ENCODE data around the gene MIB1.
A peak's percentile ranks its signal among the peaks of the same experiment; 100 is the strongest.
"Not testable (repeated sequence)": the region's sequence is repeated elsewhere in the genome, so short reads cannot be mapped to it uniquely, and the experiment has no call there.

The MIB1 gene

DNA sequence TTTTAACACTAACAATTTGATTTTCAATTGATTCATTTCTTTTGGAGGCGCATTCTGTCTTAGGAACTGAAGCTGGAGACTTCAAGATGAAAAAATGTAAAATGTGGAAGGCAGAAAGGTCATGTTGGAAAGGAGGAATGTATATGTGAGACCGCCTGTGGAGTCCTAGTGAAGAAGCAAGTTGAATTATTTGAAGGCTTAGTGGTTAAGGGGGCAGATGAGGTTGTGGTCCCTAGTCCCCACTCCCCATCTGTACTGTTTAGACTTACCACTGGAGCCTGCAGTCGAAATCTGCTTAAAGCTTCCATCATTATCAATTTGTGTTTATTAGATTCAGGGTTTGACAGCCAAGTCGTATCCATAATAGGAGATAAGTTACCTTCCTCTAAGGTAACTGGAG lies 15.4 kb upstream of the MIB1 start:
- Histone ChIP-seq H3K27me3 (ENCODE audit: control insufficient read depth in 1 of 2, insufficient read depth in 2 of 2, low read length in 2 of 2) (no peaks in the 10 kb centered on the region), H3K4me1 (ENCODE audit: insufficient read depth, low read length) (no peaks in the 10 kb centered on the region), H3K4me3 (ENCODE audit: low read depth in 1 of 2, low read length in 2 of 2) (no peak overlapping the region), H3K27ac (ENCODE audit: low read depth, low read length) (no peak overlapping the region), H3K9me3 (ENCODE audit: low read length) (no peaks in the 10 kb centered on the region), H3K36me3 (ENCODE audit: insufficient read depth, low read length) (no peaks in the 10 kb centered on the region), H3K9ac (ENCODE audit: low read length) (no peak overlapping the region)

DNA sequence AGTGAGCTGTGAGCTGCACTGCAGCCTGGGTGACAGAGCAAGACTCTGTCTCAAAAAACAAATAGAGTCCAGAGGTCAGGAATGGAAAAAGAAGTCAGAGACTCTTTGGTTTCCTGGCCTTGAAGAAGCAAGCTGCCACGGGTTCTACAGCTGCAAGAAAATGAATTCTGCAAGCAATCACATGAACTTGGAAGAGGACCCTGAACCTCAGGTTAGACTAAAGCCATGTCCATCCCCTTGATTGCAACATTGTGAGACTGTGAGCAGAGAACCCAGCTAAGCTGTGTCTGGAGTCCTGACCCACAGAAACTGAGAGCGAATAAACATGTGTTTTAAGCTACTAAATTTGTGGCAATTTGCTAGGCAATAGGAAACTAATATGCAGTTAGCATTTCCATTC lies 12.9 kb upstream of the MIB1 start:
- Histone ChIP-seq H3K27me3 (ENCODE audit: control insufficient read depth in 1 of 2, insufficient read depth in 2 of 2, low read length in 2 of 2) (no peaks in the 10 kb centered on the region), H3K9ac (ENCODE audit: low read length) (no peak overlapping the region), H3K4me1 (ENCODE audit: insufficient read depth, low read length) (no peaks in the 10 kb centered on the region), H3K9me3 (ENCODE audit: low read length) (no peaks in the 10 kb centered on the region), H3K36me3 (ENCODE audit: insufficient read depth, low read length) (no peaks in the 10 kb centered on the region), H3K27ac (ENCODE audit: low read depth, low read length) (no peak overlapping the region), H3K4me3 (ENCODE audit: low read depth in 1 of 2, low read length in 2 of 2) (no peak overlapping the region)

DNA sequence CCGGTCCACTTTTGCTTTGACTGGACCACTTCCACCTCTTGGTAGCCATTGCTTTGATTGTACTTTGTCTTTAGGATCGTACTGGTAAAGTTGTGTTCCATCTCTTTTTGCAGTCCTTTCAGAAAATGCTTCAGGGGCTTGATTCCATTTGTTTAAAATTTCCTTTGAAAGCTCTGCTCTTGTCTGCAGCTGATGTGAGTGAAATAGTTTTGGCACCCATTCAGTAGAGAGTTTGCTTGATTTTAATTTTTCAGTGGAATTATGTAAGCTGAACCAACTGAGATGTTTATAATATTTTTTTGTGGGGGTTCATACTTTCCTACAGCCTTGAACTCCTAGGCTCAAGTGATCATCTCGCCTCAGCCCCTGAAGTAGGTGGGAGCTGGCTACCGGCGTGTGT lies 7.6 kb upstream of the MIB1 start:
- Histone ChIP-seq H3K9me3 (ENCODE audit: low read length) (no peaks in the 10 kb centered on the region), H3K27me3 (ENCODE audit: control insufficient read depth in 1 of 2, insufficient read depth in 2 of 2, low read length in 2 of 2) (no peaks in the 10 kb centered on the region), H3K9ac (ENCODE audit: low read length) (no peak overlapping the region), H3K36me3 (ENCODE audit: insufficient read depth, low read length) (no peaks in the 10 kb centered on the region), H3K27ac (ENCODE audit: low read depth, low read length) (no peak overlapping the region), H3K4me3 (ENCODE audit: low read depth in 1 of 2, low read length in 2 of 2) (no peak overlapping the region), H3K4me1 (ENCODE audit: insufficient read depth, low read length) (no peaks in the 10 kb centered on the region)

DNA sequence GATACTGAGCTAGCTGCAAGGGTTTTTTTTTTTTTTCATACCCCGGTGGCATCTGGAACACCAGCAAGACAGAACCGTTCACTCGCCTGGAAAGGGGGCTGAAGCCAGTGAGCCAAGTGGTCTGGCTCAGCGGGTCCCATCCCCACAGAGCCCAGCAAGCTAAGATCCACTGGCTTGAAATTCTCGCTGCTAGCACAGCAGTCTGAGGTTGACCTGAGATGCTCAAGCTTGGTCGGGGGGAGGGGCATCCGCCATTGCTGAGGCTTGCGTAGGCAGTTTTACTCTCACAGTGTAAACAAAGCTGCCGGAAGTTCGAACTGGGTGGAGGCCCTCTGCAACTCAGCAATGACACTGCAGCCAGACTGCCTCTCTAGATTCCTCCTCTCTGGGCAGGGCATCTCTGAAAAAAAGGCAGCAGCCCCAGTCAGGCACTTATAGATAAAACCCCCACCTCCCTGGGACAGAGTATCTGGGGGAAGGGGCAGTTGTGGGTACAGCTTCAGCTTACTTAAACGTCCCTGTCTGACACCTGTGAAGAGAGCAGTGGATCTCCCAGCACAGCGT lies 5.1 kb upstream of the MIB1 start:
- H3K4me3 ChIP-seq (ENCODE audit: low read depth in 1 of 2, low read length in 2 of 2) = no peak overlapping the region
- H3K27ac ChIP-seq (ENCODE audit: low read depth, low read length) = no peak overlapping the region
- no peaks in the 10 kb centered on the region for H3K4me1 ChIP-seq (ENCODE audit: insufficient read depth, low read length)
- no peak overlapping the region for H3K9ac ChIP-seq (ENCODE audit: low read length)
- H3K9me3 ChIP-seq (ENCODE audit: low read length) = no peaks in the 10 kb centered on the region
- no peaks in the 10 kb centered on the region for H3K36me3 ChIP-seq (ENCODE audit: insufficient read depth, low read length)
- H3K27me3 ChIP-seq (ENCODE audit: control insufficient read depth in 1 of 2, insufficient read depth in 2 of 2, low read length in 2 of 2) = no peaks in the 10 kb centered on the region

DNA sequence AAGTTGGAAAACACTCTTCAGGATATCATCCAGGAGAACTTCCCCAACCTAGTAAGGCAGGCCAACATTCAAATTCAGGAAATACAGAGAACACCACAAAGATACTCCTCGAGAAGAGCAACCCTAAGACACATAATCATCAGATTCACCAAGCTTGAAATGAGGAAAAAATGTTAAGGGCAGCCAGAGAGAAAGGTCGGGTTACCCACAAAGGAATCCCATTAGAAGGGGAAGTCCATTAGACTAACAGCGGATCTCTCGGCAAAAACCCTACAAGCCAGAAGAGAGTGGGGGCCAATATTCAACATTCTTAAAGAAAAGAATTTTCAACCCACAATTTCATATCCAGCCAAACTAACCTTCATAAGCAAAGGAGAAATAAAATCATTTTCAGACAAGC lies 3.7 kb upstream of the MIB1 start:
- H3K36me3 ChIP-seq (ENCODE audit: insufficient read depth, low read length); H3K9me3 ChIP-seq (ENCODE audit: low read length); H3K4me1 ChIP-seq (ENCODE audit: insufficient read depth, low read length): not testable (repeated sequence)

DNA sequence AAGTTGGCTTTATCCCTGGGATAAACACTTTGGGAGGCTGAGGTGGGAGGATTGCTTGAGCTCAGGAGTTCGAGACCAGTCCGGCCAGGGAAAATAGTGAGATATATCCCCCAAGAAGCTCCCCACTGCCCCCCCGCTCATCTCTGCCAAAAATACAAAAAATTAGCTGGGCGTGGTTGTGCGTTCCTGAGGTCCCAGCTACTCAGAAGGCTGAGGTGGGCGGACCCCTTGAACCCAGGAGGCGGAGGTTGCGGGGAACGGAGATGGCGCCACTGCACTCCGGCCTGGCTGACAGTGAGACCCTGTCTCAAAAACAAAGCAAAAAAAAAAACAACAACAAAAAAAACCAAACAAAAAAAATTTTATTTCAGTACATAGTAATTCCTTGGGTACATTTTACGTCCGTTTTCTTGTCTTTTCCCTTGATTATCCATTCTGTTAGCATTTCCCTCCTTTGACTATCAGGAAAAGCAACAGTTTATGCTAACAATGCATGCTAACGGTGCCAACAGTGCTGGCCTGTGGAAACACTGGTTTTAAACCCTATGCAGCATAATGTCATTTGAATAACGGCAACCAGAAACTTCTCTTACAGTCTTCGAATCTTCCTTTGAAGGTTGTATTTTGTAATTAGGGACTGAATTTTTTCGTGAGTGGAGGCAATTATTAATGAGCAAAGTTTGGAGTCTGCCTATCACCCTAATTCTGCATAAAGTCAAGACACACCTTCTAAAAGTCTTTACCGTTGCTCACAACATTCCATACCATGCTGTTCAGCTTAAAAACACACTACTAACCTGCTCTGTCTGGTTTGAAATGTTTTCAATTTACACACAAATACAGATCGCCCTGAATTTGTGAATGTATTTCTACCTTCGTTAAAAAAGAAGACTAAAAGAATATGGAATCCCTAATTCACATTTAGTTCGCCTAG lies 721 bp upstream of the MIB1 start:
- H3K9ac ChIP-seq (ENCODE audit: low read length) = peak overlapping the region; percentile 4
- peak overlapping the region; percentile 33 to 91 for H3K4me3 ChIP-seq (ENCODE audit: low read depth in 1 of 2, low read length in 2 of 2)
- H3K9me3 ChIP-seq (ENCODE audit: low read length) = no peaks in the 10 kb centered on the region
- peak overlapping the region; percentile 57 for H3K27ac ChIP-seq (ENCODE audit: low read depth, low read length)
- peaks cover 12% of the 10 kb centered on the region for H3K4me1 ChIP-seq (ENCODE audit: insufficient read depth, low read length)
- H3K36me3 ChIP-seq (ENCODE audit: insufficient read depth, low read length) = no peaks in the 10 kb centered on the region
- H3K27me3 ChIP-seq (ENCODE audit: control insufficient read depth in 1 of 2, insufficient read depth in 2 of 2, low read length in 2 of 2) = no peaks in the 10 kb centered on the region

More for the DNA sequence above, 3.7 kb upstream of the MIB1 start:
- H3K9ac ChIP-seq (ENCODE audit: low read length); H3K4me3 ChIP-seq (ENCODE audit: low read depth in 1 of 2, low read length in 2 of 2); H3K27ac ChIP-seq (ENCODE audit: low read depth, low read length); H3K27me3 ChIP-seq (ENCODE audit: control insufficient read depth in 1 of 2, insufficient read depth in 2 of 2, low read length in 2 of 2): not testable (repeated sequence)

DNA sequence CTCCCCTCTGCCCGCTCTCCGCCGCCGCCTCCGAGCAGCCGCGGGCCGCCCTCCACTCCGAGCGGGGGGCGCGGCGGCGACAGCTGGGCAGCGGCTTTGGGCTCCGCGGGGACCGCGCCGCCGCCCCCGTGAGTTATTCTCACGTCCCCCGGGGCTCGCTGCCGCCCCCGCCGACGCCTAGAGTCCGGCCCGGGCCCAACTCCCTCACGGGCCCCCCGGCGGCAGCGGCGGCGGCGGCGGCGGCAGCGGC lies 645 bp downstream of the MIB1 start:
- H3K9ac ChIP-seq (ENCODE audit: low read length) = no peak overlapping the region
- no peaks in the 10 kb centered on the region for H3K36me3 ChIP-seq (ENCODE audit: insufficient read depth, low read length)
- H3K4me1 ChIP-seq (ENCODE audit: insufficient read depth, low read length) = peaks cover 12% of the 10 kb centered on the region
- no peaks in the 10 kb centered on the region for H3K9me3 ChIP-seq (ENCODE audit: low read length)
- peak overlapping the region; percentile 75 to 91 for H3K4me3 ChIP-seq (ENCODE audit: low read depth in 1 of 2, low read length in 2 of 2)
- peak overlapping the region; percentile 98 for H3K27ac ChIP-seq (ENCODE audit: low read depth, low read length)
- H3K27me3 ChIP-seq (ENCODE audit: control insufficient read depth in 1 of 2, insufficient read depth in 2 of 2, low read length in 2 of 2) = no peaks in the 10 kb centered on the region

DNA sequence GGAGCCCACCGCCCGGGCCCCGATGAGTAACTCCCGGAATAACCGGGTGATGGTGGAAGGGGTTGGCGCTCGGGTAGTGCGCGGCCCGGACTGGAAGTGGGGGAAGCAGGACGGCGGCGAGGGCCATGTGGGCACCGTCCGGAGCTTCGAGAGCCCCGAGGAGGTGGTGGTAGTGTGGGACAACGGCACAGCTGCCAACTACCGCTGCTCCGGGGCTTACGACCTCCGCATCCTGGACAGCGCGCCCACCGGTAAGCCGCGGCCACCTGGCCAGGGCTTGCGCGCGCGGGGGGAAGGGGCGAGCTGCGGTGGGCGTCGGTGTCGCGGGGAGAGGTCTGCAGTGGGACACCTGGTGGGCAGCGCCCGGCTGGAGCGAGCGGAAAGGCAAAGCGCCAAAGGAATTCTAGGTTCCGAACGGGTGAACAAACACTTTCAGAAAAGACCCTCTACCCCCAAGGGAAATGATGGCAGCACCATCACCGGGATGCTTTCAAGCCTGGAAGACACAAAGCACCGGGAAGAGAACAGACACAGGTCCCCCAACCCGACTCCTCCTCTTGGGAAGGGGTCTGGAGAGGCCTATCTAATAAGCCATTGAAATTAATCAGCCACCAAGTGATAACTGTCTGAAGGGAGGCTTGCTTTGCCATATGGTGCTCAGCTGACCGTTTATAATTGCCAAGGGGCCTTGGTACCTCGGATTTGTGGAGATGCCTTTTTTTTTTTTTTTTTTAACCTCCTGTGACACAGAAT lies 1.1 kb downstream of the MIB1 start:
- Histone ChIP-seq H3K9ac (ENCODE audit: low read length) (peak overlapping the region; percentile 44), H3K36me3 (ENCODE audit: insufficient read depth, low read length) (no peaks in the 10 kb centered on the region), H3K4me3 (ENCODE audit: low read depth in 1 of 2, low read length in 2 of 2) (peak overlapping the region; percentile 75 to 91), H3K27me3 (ENCODE audit: control insufficient read depth in 1 of 2, insufficient read depth in 2 of 2, low read length in 2 of 2) (no peaks in the 10 kb centered on the region), H3K4me1 (ENCODE audit: insufficient read depth, low read length) (peaks cover 12% of the 10 kb centered on the region), H3K9me3 (ENCODE audit: low read length) (no peaks in the 10 kb centered on the region), H3K27ac (ENCODE audit: low read depth, low read length) (peak overlapping the region; percentile 34)

DNA sequence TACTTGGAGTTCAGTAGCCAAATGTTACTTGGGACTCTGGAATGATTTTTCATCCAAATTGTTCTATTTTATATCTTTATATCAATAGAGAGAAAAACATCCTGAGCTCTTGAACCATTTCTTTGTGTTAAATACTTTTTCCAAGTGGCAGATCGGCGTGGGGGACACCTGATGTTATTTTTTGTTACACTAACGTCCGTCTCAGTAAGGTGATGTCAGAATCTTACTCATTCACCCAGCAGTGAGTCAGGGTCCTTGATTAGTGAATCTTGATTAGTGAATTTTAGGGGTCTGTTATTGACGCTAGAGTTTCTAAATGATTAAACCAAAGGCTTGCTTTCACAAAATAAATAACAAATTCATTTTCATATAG lies 1.7 kb downstream of the MIB1 start:
- Histone ChIP-seq H3K27ac (ENCODE audit: low read depth, low read length) (no peak overlapping the region), H3K4me3 (ENCODE audit: low read depth in 1 of 2, low read length in 2 of 2) (peak overlapping the region in 1 of 2 donors; percentile 75), H3K9ac (ENCODE audit: low read length) (peak overlapping the region; percentile 44), H3K9me3 (ENCODE audit: low read length) (no peaks in the 10 kb centered on the region), H3K27me3 (ENCODE audit: control insufficient read depth in 1 of 2, insufficient read depth in 2 of 2, low read length in 2 of 2) (no peaks in the 10 kb centered on the region), H3K36me3 (ENCODE audit: insufficient read depth, low read length) (no peaks in the 10 kb centered on the region), H3K4me1 (ENCODE audit: insufficient read depth, low read length) (peaks cover 15% of the 10 kb centered on the region)

DNA sequence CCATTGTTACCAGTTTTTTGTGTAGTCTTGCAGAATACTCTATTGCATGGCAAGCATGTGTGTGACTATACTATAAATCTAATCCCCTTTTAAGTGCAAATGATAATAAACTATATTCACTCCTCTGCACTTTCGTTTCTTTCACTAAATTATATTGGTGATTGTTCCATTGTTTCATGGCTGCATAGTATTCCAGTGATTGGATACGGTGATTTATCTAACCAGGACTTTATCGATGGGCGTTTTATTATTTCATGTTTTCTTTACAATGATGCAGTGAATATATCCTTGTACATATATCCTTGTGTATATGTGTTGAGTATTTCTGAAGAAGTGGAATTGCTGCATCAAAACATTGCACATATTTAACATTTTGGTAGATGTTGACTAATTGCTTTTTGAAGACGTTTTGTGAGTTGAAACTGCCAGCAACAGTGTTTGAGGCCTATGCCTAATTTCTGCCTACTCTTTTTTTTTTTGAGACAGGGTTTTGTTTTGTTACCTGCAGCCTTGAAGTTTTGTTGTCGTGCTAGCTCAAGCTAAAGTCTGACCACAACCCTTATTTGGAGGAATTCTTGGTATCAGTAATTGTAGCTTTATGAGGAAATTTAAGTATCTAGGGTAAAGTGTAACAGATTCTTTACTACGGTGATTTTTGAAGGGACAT lies 2.7 kb downstream of the MIB1 start:
- Histone ChIP-seq H3K9me3 (ENCODE audit: low read length) (no peaks in the 10 kb centered on the region), H3K9ac (ENCODE audit: low read length) (no peak overlapping the region), H3K4me1 (ENCODE audit: insufficient read depth, low read length) (peaks cover 17% of the 10 kb centered on the region), H3K27ac (ENCODE audit: low read depth, low read length) (no peak overlapping the region), H3K27me3 (ENCODE audit: control insufficient read depth in 1 of 2, insufficient read depth in 2 of 2, low read length in 2 of 2) (no peaks in the 10 kb centered on the region), H3K36me3 (ENCODE audit: insufficient read depth, low read length) (no peaks in the 10 kb centered on the region), H3K4me3 (ENCODE audit: low read depth in 1 of 2, low read length in 2 of 2) (no peak overlapping the region)

DNA sequence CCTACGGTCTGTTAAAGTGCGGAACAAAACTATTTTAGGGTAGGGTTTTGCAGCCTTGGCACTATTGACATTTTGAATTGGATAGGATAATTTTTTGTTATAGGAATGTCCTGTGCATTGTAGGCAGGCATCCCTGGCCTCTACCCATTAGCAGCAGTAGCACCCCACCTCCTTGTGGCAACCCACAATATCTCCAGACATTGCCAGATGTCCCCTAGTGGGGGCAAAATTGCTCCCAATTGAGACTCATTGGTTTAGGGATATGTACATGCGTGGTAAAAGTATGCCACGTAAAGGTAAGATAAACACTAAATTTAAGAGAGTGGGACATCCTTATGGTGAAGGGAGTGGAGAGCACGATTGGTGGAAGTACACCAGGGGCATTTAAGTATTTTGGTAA lies 4.6 kb downstream of the MIB1 start:
- no peak overlapping the region for H3K4me3 ChIP-seq (ENCODE audit: low read depth in 1 of 2, low read length in 2 of 2)
- H3K9me3 ChIP-seq (ENCODE audit: low read length) = no peaks in the 10 kb centered on the region
- H3K27ac ChIP-seq (ENCODE audit: low read depth, low read length) = no peak overlapping the region
- no peak overlapping the region for H3K9ac ChIP-seq (ENCODE audit: low read length)
- H3K27me3 ChIP-seq (ENCODE audit: control insufficient read depth in 1 of 2, insufficient read depth in 2 of 2, low read length in 2 of 2) = no peaks in the 10 kb centered on the region
- no peaks in the 10 kb centered on the region for H3K36me3 ChIP-seq (ENCODE audit: insufficient read depth, low read length)
- peaks cover 17% of the 10 kb centered on the region for H3K4me1 ChIP-seq (ENCODE audit: insufficient read depth, low read length)

Measured in muscle layer of colon (tissue), 2 donors.